Stimulated activated CD4-positive, alpha-beta T cell treated with anti-CD3 and anti-CD28 coated beads, TNF-alpha, amount 100 ng/mL, for 24 hours (primary cell): ENCODE measurements around the gene ZNF575.
A peak's percentile ranks its signal among the peaks of the same experiment; 100 is the strongest.

Experiments used
- DNase-seq, 3 experiments: peaks; one replicate each; pipeline ENCODE4 v3.0.0-alpha.2; 2020; ENCODE audit warnings: low read depth in 3 of 3

ZNF575 gene

GRCh38 chr19:43570174-43570791 is 37.3 kb downstream of the ZNF575 start:
- no peak for DNase-seq

GRCh38 chr19:43572171-43572588 is 39.2 kb downstream of the ZNF575 start:
- no peak for DNase-seq

GRCh38 chr19:43574424-43575155 is 41.6 kb downstream of the ZNF575 start:
- no peak for DNase-seq

- peak; percentile 91 to 97 (median 95) for DNase-seq
Measured at GRCh38 chr19:43575156-43575950, 42.4 kb downstream of the ZNF575 start, which contains the start of the genes PINLYP and XRCC1. Gene PINLYP, plus strand, starts transcription at chr19:43575801. Its CDS starts 1,391 bp downstream, at chr19:43577192. Gene XRCC1, minus strand, starts transcription at chr19:43575527. Its CDS starts 69 bp downstream, at chr19:43575458.

GRCh38 chr19:43575955-43576878 is 43.2 kb downstream of the ZNF575 start:
- no peak for DNase-seq

- no peak for DNase-seq
Measured at GRCh38 chr19:43578787-43579186, 45.8 kb downstream of the ZNF575 start.

GRCh38 chr19:43581467-43581866 is 48.5 kb downstream of the ZNF575 start:
- DNase-seq, result no peak

GRCh38 chr19:43582495-43582894 is 49.5 kb downstream of the ZNF575 start:
- no peak for DNase-seq

GRCh38 chr19:43584484-43584883 is 51.5 kb downstream of the ZNF575 start:
- DNase-seq, result no peak
